Cerebellar cortex (tissue), 1 donor: ENCODE measurements around the gene XYLB.

Experiments used
- DNase-seq: peaks from one replicate; pipeline ENCODE4 v3.0.0-alpha.2; 2015; ENCODE audit warnings: low spot score

Gene XYLB

GRCh38 chr3:38454884-38455638 lies 108.5 kb downstream of the XYLB start:
- peak; percentile 76 for DNase-seq

GRCh38 chr3:38455639-38456430 lies 109.2 kb downstream of the XYLB start:
- DNase-seq, result peak; percentile 70

DNA sequence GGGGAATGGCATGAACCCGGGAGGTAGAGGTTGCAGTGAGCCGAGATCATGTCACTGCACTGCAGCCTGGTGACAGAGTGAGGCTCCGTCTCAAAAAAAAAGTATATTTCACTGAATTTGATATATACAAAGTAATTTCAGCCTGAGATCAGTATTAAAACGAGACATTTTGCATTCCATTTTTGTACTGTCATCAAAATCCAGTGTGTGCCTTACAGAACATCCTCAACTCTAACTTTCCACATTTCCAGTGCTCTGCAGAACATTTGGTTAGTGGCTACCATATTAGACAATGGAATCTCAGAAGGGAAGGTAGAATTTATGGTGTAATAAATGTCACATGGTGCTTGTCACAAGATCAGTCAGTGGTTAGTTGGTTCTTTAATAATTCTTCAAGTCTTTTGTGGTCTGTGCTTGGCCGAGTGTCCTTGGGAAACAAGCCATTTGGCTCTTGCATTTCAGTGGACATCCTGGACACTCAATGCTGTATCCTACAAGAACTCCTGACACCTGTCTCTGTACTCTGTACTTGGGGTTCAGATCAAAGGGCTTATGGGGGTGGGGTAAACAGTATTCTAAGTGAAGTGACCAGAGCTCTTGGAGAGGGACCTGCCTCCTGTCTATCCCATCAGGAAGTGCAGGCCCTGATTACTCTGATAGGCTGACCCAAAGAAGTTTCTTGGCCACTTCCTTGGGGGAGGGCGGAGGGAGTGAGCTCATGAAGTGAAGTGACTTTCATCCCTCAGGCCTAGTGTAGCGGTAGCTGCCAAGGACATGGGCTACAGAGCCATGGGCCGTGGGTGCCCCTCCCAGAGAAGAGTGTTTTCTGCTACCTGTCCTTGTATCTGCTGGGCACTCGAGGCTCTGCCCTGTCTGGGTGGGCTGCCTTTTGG lies 110.8 kb downstream of the XYLB start:
- no peak for DNase-seq

- DNase-seq, result peak; percentile 45
Measured at GRCh38 chr3:38458796-38459498, 112.4 kb downstream of the XYLB start.

DNA sequence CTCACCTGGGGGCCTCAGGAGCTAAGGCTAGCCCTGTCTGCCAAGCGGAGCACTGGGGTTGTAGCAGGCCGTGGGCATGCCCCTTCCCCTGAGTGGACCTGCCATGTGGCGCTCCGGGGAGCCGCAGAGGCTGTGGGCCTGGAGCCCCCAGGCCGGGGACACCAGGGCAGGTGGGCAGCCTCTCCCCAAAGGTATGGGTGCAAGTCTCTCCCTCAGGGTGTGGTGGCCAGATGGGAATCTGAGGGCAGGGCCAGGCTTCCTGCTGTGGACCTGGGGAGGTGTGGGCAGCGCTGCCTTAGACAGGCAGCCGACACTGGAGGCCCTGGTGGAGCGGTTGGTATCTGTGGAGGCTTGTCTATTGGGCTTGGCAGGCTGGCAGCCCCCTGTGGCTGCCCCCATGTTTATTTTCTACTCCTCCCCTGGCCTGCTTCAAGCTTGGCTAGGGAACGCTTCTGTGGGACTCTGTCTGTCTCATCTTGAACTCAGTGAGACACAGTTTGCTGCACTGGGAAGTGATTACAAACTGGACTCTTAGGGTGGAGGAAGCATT lies 113.0 kb downstream of the XYLB start:
- peak; percentile 37 for DNase-seq

DNA sequence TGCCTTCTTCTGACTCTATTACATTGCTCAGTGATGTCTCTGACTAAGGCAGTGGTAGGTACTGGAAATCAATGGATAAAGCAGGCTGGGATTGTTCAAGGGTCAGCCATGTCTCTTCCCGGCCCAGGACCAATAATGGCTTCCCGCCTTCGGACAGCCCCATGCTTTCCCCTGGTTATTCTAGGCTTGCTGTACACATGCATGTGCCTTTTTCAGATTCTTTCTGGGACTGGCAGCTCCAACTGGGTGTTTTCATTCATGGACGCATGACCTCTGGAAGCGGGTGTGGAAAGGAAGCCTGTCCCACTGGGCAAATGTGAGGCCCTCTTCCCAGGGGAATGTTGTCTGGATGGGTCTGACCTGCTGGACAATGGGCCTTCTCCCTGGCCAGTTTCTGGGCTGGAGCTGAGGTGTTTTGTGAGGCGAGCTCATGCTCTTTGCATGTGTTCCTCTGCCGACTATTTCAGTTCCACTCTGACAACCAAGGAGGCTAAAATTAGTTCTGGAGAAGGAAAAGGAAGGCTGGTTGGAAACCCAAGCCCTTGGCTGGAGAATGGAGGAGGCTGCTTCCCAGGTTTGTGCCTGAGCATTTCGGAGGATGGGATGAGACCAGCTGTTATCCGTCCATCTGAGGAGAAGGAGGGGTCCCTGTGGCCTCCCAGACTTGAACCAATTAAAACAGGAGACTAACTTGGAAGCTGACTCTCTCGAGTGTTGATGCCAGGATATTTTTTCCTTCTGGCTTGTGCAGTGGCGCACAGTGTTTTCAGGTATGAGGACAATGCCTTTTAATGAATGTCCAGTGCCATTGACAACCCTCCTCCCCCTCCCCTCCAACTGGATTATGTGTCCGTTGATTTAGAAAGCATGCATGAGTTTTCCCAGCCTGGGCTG lies 114.0 kb downstream of the XYLB start:
- peak; percentile 78 for DNase-seq
